ACHN (cell line): ENCODE data around the gene RANBP17.

ENCODE experiments used
- DNase-seq: peaks from one replicate; pipeline ENCODE4 v3.0.0-alpha.2; 2015
- in situ Hi-C: cut with HindIII; loops from 2 replicates; pipeline ENCODE4 v1.10.0; 2017; ENCODE audit warnings: low sequenced_read_pairs, low pct_ligation_motif_present, low pct_unique_long_range_greater_than_20kb

Gene RANBP17

GRCh38 chr5:171122372-171122771 lies 260.6 kb downstream of the RANBP17 start:
- in situ Hi-C loops: no loop called here
- no peak for DNase-seq

DNA sequence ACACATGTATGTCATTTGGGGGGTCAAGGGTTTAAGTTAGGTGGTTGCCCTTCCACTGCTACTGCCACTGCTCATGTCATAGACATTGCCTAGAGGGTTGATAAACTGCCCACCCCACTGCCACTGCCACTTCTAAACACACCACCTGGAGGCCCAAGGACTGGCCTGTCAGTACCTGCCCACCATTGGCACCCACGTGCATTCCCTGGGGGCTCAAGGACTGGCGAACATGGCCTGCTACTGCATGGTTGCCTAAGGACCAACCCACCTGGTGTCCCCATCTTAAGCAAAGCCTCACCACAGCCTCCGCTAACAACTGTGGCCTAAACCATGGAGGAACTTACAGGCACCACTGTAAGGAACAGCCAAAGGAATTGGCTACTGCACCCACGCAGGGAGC lies 261.6 kb downstream of the RANBP17 start:
- in situ Hi-C loops: no loop called here
- DNase-seq: no peak

DNA sequence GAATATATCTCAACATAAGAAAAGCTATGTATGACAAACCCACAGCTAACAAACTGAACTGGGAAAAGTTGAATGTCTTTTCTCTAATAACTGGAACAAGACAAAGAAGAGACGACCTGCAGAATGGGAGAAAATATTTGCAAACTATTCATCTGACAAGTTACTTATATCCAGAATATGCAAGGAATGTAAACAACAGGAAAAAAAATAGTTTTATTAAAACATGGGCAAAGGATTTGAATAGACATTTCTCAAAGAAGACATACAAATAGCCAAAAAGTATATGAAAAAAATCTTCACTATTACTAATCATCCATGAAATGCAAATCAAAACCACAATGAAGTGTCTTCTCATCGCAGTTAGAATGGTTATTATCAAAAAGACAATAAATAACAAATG lies 265.5 kb downstream of the RANBP17 start:
- no peak for DNase-seq
- in situ Hi-C loops: no loop called here

- in situ Hi-C loops: no loop called here
- no peak for DNase-seq
These were observed 266.3 kb downstream of the RANBP17 start for GRCh38 chr5:171128136-171128535.

- in situ Hi-C loops: no loop called here
These were observed 267.5 kb downstream of the RANBP17 start for GRCh38 chr5:171129308-171129707.

GRCh38 chr5:171131497-171131896 lies 269.7 kb downstream of the RANBP17 start:
- in situ Hi-C loops: no loop called here
- DNase-seq: no peak

More at GRCh38 chr5:171129308-171129707, 267.5 kb downstream of the RANBP17 start:
- DNase-seq: no peak

- DNase-seq: peak; percentile 26
- in situ Hi-C loops: no loop called here
These were observed 276.1 kb downstream of the RANBP17 start for GRCh38 chr5:171137768-171138525.

- in situ Hi-C loops: no loop called here
- DNase-seq: no peak
These were observed 277.4 kb downstream of the RANBP17 start for GRCh38 chr5:171139227-171139626.

DNA sequence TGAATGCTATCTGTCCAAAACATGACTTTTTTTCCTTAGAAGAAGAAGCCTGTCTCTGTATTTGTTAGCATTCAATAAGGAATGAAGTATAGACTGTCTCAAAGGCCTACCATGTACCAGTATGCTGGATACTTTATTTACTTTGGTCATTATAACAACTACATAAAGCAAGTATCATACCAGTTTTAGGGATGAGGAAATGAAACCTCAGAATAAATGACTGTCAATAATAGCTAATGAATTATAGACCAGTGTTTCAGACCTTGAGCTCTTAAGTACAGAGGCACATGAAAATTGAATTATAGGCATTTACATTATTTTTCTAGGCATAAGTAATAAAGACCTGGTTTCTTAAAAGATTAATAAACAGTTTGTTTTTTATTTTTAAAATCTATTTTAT lies 280.8 kb downstream of the RANBP17 start:
- DNase-seq: no peak
- in situ Hi-C loops: no loop called here

GRCh38 chr5:171143171-171143570 lies 281.4 kb downstream of the RANBP17 start:
- in situ Hi-C loops: no loop called here
- DNase-seq: no peak

DNA sequence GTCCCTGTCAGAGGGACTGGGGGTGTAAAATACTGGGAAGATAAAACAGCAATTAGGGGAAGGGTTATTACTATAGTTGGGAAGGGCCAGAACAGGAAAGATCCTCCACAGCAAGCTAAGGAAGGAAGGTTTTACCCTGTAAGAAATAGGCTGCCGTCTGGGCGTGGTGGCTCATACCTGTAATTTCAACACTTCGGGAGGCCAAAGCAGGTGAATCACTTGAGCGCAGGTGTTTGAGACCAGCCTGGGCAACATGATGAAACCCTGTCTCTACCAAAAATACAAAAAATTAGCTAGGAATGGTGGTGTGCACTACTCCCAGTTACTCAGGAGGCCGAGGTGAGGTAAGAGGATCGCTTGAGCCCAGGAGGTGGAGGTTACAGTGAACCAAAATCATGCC lies 282.1 kb downstream of the RANBP17 start:
- DNase-seq: no peak
- in situ Hi-C loops: no loop called here

DNA sequence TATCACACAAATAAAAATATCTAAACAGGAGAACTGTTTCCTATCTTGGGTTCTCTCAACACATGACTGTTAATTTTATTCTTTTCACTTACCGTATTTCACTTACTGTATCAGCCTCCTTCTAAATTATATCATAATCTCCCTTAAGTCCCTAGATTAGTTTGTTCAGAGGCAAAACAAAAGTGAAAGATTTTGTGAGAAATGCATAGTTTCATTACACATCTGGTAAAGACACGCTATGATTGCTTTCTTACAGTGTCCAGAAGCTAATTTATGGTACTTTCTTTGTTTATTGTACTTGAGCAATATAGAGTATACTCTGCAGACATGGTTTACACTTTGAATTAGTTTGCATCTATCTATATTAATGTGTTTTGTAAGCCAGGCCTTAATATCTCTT lies 287.5 kb downstream of the RANBP17 start:
- DNase-seq: no peak
- in situ Hi-C loops: no loop called here

- no peak for DNase-seq
- in situ Hi-C loops: no loop called here
These were observed 288.0 kb downstream of the RANBP17 start for GRCh38 chr5:171149772-171150171.

GRCh38 chr5:171152382-171152781 lies 290.6 kb downstream of the RANBP17 start:
- in situ Hi-C loops: no loop called here

DNA sequence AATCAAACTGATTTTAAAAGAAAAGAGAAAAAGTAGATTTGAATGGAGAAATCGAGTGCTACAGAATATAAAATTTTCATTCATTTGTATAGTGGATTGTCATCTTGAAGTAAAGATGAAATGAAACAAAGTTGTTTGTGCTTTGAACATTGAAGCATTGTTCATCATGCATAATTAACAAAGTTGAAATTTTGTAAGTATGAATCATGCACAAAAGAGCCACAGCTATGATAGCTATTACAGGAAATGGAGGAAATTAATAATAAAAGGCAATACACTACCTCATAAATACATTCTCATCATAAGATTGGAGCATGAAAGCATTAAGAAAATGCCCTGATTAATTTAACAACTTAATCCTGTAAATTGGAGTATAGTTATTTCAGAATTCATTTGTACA lies 293.8 kb downstream of the RANBP17 start:
- in situ Hi-C loops: no loop called here
- DNase-seq: no peak

More at GRCh38 chr5:171152382-171152781, 290.6 kb downstream of the RANBP17 start:
- DNase-seq: peak; percentile 45

DNA sequence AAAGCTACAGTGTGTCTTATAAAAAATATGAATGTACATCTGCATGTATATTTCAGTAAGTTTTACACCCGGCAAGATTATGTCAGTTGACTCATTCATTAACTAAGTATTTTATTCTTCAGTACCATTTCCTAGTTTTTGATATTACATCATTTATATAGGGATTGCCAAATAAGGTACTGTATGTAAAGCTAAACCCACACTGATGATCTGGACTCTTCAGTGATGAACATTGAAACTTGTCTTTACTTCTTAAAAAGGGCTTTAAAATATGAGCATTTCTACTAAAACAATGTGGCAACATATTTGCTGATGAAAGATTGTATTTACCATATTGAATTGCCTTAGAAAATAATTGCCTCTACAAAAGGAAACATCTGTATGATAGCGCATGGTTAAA lies 295.5 kb downstream of the RANBP17 start:
- DNase-seq: no peak
- in situ Hi-C loops: no loop called here

- in situ Hi-C loops: no loop called here
- no peak for DNase-seq
These were observed 296.0 kb downstream of the RANBP17 start for GRCh38 chr5:171157775-171158174.

GRCh38 chr5:171158581-171158980 lies 296.8 kb downstream of the RANBP17 start:
- DNase-seq: no peak
- in situ Hi-C loops: no loop called here

- in situ Hi-C loops: no loop called here
- DNase-seq: no peak
These were observed 300.3 kb downstream of the RANBP17 start for GRCh38 chr5:171162165-171162564.

DNA sequence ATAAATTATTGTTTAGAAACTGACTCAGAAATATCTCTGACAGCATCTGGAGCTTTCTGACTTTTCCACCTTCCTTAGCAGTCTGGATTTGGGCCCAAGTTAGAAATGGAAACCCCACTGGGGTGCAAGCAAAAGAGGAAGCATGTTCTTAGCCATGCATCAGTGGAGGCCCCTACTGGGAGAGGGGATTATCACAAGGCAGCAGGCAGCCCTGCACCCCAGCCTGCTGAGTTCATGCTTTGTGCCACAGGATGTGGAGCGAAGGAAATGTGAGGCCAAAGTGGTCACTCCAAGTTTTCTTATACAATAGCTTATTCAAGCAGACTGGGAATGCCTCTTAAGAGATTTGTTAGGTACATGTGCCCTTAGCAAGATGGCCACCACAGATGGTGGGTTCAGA lies 300.8 kb downstream of the RANBP17 start:
- peak; percentile 32 for DNase-seq
- in situ Hi-C loops: no loop called here

GRCh38 chr5:171166766-171167165 lies 304.9 kb downstream of the RANBP17 start:
- in situ Hi-C loops: no loop called here
- DNase-seq: no peak
